ENCODE measurements around the gene PJA1.

- TF ChIP-seq, protein P1, sequence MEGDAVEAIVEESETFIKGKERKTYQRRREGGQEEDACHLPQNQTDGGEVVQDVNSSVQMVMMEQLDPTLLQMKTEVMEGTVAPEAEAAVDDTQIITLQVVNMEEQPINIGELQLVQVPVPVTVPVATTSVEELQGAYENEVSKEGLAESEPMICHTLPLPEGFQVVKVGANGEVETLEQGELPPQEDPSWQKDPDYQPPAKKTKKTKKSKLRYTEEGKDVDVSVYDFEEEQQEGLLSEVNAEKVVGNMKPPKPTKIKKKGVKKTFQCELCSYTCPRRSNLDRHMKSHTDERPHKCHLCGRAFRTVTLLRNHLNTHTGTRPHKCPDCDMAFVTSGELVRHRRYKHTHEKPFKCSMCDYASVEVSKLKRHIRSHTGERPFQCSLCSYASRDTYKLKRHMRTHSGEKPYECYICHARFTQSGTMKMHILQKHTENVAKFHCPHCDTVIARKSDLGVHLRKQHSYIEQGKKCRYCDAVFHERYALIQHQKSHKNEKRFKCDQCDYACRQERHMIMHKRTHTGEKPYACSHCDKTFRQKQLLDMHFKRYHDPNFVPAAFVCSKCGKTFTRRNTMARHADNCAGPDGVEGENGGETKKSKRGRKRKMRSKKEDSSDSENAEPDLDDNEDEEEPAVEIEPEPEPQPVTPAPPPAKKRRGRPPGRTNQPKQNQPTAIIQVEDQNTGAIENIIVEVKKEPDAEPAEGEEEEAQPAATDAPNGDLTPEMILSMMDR (conservative IDR thresholded peaks at IDR 0.05; ENCODE audit: low read length), result no peak
- no peak for TF ChIP-seq EZH2phosphoT487 (IDR thresholded peaks at IDR 0.05; ENCODE audit: borderline replicate concordance, low read depth, low read length)
Measured at GRCh38 chrX:69170319-69170718, 5.1 kb upstream of the PJA1 start.
